ENCODE results near the gene SYTL1. TPM values are rescaled to one million over a fixed set of nuclear protein-coding genes. Genes with fewer than 3 reads are reported as not detected.

SYTL1 gene
- total RNA-seq, 1 experiment from 2014 or later, result 0.63 TPM

- DNase-seq (ENCODE audit: low read depth), result no peak
Observed at GRCh38 chr1:27318136-27318535, 23.7 kb upstream of the SYTL1 start.

DNA sequence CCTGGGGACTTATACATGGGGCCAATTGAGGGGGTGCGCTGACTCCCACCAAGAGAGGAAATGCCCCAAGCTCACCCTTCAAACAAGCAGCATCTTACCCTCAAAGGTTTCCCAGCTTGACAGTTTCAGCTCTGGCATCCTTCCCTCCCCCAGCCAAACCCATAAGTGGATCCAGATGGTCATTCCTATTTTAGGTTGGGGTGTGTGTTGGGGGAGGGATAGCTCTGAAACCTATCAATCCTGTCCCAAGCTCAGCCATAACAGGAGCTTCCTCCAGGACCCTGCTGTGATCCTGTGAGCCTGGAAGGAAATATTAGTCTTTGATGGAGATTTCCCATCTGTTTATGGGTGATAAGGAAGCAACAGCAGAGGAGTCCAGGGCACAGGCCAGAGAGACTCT is 23.2 kb upstream of the SYTL1 start:
- no peak for DNase-seq (ENCODE audit: low read depth)

DNA sequence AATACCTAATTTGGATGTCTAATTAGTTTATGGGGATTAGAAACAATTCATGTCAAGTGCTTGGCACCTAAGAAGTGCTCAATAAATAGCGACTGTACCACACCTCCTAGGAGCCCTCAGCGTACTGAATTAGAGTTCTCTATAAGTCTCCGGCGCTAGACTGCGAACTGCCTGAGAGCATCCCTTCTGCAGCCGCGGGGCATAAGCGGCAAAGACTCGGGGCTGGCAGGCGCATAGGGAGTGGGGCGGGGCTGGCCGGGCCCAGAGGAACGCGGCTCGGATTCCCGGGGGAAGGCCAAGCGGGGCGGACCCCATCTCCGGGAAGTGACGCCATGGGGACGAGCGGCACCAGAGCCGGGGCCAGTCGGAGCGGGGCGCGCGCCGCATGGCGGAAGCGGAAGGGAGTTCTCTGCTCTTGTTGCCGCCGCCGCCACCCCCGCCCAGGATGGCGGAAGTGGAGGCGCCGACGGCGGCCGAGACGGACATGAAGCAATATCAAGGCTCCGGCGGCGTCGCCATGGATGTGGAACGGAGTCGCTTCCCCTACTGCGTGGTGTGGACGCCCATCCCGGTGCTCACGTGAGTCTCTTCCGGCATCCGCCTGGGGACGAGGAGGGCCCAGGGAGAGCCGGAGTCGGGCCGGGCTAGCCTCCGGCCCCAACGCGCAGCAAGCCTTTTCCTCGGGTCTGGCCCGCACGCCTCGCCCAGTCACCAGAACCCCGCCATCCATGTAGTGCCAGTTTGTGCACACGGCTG is 19.8 kb upstream of the SYTL1 start, which contains the start of gene TMEM222:
TMEM222 (plus strand) TSS at position 351 of the 756 bp plus-strand sequence; CDS start at position 386, 35 bp downstream.
- peak; percentile 96 for DNase-seq (ENCODE audit: low read depth)

- DNase-seq (ENCODE audit: low read depth), result no peak
Observed at GRCh38 chr1:27322569-27323240, 19.1 kb upstream of the SYTL1 start.

GRCh38 chr1:27325286-27325685 is 16.5 kb upstream of the SYTL1 start:
- no peak for DNase-seq (ENCODE audit: low read depth)

GRCh38 chr1:27327964-27328363 is 13.9 kb upstream of the SYTL1 start:
- no peak for DNase-seq (ENCODE audit: low read depth)

GRCh38 chr1:27330786-27331185 is 11.0 kb upstream of the SYTL1 start:
- DNase-seq (ENCODE audit: low read depth), result no peak

- no peak for DNase-seq (ENCODE audit: low read depth)
Observed at GRCh38 chr1:27331426-27331825, 10.4 kb upstream of the SYTL1 start.

GRCh38 chr1:27331922-27332321 is 9.9 kb upstream of the SYTL1 start:
- no peak for DNase-seq (ENCODE audit: low read depth)

DNA sequence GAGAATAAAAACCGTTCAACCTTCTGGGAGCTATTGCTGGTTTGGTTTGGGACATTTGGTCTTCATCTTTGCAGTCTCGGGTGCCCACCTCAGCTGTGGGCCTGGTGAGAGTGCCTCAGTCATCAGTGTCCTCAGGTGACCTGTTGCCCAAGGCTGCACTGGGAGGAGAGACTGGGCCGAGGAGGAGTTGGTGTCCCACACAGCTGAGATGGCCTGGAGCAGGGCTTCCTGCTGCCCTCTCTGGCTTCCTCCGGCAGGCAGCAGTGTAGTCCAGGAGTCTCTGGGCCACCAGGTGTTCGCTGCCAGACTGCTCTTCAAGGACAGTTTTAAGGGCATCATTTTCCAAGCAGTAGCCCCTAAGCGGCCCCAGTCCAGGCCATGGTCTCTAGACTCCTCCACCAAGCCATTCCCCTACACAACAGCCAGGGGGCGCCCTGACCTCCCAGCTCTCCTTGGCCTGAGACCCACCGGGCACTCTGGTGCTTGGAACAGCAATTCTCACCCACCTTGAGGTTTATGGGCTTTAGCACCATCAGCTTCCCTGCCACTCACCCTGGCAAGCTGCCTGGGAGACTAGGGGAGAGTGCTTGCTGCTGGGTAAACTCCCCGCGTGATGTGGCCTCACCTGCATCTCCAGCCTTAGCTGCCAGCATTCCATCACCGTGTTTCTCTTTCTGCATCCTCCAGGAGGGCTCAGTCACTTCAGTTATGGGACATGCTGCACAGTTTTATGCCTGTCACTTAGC is 9.1 kb upstream of the SYTL1 start:
- peak; percentile 34 for DNase-seq (ENCODE audit: low read depth)

DNA sequence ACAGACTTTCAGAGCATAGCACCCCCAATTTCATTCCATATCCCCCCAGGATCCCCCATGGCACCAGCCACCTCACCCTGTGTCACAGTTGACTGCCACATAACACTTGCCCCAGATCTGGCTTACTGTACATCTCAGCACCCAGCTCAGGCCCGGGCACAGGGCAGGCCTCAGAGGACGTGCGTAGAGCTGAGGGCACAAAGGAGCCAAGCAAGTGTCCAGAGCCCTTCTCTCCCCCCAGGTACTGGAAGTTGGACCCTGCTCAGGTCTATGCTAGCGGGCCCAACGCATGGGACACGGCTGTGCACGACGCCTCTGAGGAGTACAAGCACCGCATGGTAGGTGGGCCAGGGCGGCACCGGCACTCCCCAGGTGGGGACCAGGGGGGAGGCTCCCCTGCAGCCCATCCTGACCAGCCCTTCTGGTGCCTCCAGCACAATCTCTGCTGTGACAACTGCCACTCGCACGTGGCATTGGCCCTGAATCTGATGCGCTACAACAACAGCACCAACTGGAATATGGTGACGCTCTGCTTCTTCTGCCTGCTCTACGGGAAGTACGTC is 8.0 kb upstream of the SYTL1 start:
- DNase-seq (ENCODE audit: low read depth), result no peak

DNA sequence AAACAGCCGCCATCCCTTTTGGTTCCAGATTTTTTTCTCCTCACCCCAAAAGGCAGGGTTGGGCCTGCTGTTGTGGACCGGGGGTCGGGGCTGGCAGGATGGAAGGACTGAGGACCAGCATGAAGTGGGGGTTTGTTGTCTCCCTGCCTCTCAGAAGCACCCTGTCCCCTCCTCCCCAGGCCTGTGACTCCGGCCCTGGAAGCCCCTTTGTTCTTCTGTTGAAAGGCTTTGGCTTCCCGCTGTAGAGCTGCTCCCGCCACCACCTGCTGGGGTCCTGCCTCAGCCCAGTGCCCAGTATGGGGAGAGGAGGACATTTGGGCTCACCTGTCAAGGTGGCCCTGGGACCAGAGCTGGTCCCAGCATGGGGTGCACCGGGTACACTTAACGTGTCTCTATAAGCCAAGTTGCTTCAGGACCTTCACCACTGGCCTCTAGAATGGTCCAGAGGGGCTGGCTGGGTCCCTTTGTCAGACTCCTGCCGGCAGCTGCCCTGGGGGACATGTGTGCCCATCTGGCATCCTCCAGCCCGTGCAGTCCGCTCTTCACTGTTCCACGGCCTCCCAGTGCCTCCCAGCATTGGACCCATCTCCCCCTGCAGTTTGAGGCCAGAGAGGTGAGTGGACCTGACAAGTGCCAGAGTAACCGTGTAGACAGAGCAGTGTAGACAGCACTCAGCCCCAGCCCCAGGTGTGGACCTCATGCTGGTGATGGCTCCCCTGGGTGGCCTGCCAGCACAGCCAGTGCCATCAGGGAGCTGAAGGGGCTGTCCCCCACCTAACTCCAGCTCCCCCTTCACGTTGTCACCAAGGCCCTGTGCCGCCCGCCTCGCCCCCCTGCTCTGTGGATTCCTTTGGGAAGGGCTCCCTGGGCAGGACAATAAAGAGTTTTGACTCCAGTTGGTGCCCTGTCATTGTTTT is 6.1 kb upstream of the SYTL1 start:
- DNase-seq (ENCODE audit: low read depth), result no peak

DNA sequence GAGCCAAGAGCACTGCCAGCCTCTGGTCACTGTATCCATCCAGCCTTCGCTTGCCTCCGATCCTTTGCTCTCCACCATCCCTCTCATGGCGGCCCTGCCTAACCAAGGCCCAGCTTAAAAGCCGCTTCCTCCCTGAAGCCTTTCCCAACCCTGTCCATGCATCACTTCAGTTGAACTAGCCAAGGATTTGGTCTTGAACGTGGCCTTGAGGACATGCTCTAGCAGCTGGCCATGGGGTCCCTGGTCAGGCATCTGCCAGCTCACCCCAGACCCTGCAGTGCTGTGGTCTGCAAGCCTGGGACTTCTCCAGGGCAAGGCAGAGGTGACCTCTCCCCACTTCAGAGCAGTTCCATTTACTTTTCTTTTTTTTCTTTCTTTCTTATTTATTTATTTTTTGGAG is 5.1 kb upstream of the SYTL1 start:
- DNase-seq (ENCODE audit: low read depth), result no peak

DNA sequence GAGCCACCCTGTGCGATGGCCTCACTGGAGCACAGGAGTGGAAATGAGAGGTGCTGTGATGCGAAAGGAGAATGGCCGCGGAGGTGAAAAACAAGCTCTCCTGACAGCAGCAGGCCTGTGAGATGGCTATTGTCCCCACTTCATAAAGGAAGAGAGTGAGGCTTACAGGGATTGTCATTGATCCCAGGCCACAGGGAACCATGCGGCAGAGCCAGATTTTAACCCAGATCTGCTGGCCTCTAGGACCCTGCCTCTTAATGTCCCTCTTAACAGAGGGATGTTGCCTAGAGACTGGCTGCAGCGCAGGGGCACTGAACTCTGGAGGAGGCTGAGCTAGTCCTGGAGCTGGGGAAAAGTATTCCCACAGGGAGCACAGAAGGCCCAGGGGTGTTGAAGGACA is 3.1 kb upstream of the SYTL1 start:
- DNase-seq (ENCODE audit: low read depth), result no peak

DNA sequence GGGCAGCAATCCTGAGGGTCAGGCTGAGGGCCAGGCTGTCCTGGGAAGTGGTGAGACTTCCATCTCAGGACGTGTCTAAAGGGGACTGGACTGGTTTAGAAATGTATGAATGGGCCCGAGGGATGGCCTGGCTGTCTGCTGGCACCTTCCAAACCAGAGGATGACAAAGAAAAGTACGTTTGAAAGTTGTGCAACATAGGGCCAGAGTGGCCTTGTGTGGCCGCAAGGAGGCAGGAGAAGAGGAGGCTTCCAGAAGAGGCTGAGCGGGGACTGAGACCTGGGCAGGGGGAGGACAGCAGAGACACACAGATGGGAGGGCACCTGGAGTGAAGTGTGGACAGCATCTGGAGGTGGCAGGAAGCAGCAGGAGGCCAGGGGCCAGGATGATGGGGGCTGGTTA is 2.6 kb upstream of the SYTL1 start:
- DNase-seq (ENCODE audit: low read depth), result no peak

- no peak for DNase-seq (ENCODE audit: low read depth)
Observed at GRCh38 chr1:27342391-27342777, 562 bp downstream of the SYTL1 start.

- no peak for DNase-seq (ENCODE audit: low read depth)
Observed at GRCh38 chr1:27342778-27343638, 1.2 kb downstream of the SYTL1 start.

DNA sequence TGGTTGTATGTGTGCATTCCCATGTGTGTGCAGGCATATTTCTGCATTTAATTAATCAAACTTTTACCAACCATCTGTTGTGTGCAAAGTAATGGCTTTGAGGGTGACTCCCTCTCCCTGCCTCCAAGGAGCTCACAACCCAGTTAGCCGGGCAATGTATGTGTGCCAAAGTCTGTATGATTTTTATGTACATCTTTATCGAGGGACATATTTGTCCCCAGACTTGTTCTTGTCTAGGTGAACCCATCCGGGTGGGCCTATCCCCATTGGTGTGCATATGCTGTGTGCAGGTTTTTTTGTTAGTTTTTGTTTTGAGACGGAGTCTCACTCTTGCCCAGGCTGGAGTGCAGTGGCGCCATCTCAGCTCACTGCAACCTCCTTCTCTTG is 1.8 kb downstream of the SYTL1 start:
- DNase-seq (ENCODE audit: low read depth), result no peak

DNA sequence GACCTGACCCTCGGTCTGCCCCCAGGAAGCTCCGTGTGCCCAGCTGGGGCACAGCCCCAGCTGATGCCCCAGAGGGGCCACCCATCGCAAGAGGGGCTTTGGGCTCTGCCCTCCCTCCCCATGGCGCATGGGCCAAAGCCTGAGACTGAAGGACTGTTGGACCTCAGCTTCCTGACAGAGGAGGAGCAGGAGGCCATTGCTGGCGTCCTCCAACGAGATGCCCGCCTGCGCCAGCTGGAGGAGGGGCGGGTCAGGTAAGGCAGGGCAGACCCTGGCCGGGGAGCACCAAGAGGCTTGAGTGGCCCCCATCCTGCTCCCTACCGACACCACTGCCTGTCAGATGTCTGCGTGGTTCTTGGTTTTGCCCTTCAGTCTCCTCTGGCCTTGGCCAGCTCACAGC is 3.5 kb downstream of the SYTL1 start:
- no peak for DNase-seq (ENCODE audit: low read depth)

DNA sequence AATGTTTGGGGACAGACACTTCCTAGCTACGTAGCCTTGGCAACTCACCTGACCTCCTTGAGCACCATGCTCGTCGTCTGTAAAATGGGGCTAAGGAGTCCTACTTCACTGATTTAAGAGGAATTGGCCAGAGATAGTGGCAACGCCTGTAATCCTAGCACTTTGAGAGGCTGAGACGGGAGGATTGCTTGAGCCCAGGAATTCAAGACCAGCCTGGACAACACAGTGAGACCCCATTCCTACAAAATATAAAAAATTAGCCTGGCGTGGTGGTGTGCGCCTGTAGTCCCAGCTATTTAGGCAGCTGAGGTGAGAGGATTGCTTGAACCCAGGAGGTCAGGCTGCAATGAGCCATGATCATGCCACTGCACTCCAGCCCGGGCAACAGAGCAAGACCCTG is 4.5 kb downstream of the SYTL1 start:
- no peak for DNase-seq (ENCODE audit: low read depth)

Measured in LHCN-M2 (cell line).